WTC11 (cell line): Measurements from ENCODE around the gene CFL1. TPM values are rescaled to one million over a fixed set of nuclear protein-coding genes. Genes with fewer than 3 reads are reported as not detected.

ENCODE experiments used
- ATAC-seq: fragments of 200-7000 bp; cut with Tn5 transposase; 2 replicates; pipeline ENCODE4 v1.10.0; 2021; ENCODE audit warnings: mild to moderate bottlenecking, moderate library complexity
- CTCF ChIA-PET: fragments of 300-600 bp; sonication (Branson Sonifier 250); formaldehyde crosslinking; loops from one replicate; lab custom pipeline; 2021; ENCODE audit warnings: antibody characterized with exemption; lab: Charles Lee
- POLR2A ChIA-PET: fragments of 350-600 bp; sonication (Branson Sonifier 250); formaldehyde crosslinking; loops from one replicate; lab custom pipeline; 2021; ENCODE audit warnings: antibody characterized with exemption; lab: Charles Lee
- DNase-seq: peaks from one replicate; pipeline ENCODE4 v3.0.0; 2021; ENCODE audit warnings: low spot score
- H3K27ac Mint-ChIP-seq: 2 replicates; pipeline ENCODE4 v1.8.0; 2021; ENCODE audit warnings: mixed read lengths
- H3K27me3 Mint-ChIP-seq: 2 replicates; pipeline ENCODE4 v1.8.0; 2021; ENCODE audit warnings: low read depth, mild to moderate bottlenecking, moderate library complexity, mixed read lengths
- H3K36me3 Mint-ChIP-seq: 2 replicates; pipeline ENCODE4 v1.8.0; 2021; ENCODE audit warnings: mixed read lengths
- H3K4me1 Mint-ChIP-seq: 2 replicates; pipeline ENCODE4 v1.8.0; 2022; ENCODE audit warnings: mixed read lengths
- H3K4me3 Mint-ChIP-seq: 2 replicates; pipeline ENCODE4 v1.8.0; 2021; ENCODE audit warnings: mild to moderate bottlenecking, moderate library complexity, mixed read lengths
- H3K9me3 Mint-ChIP-seq: 2 replicates; pipeline ENCODE4 v1.8.0; 2021; ENCODE audit warnings: mixed read lengths
- AFF4 ChIP-seq: sonication (generic); formaldehyde crosslinking; IDR thresholded peaks from 2 replicates; pipeline ENCODE4 v1.8.1; 2023; ENCODE audit warnings: mild to moderate bottlenecking, missing genetic modification reagents, borderline replicate concordance
- CDX4 ChIP-seq: fragments of 250-450 bp; sonication (Bioruptor Pico); IDR thresholded peaks from 2 replicates; pipeline ENCODE4 v1.9.0; 2021; ENCODE audit warnings: moderate library complexity, mild to moderate bottlenecking, inconsistent platforms, borderline replicate concordance
- CREB1 ChIP-seq: sonication (generic); formaldehyde crosslinking; IDR thresholded peaks from 2 replicates; pipeline ENCODE4 v1.8.0; 2023; ENCODE audit warnings: mild to moderate bottlenecking, missing genetic modification reagents
- ERG ChIP-seq: fragments of 250-450 bp; sonication (Bioruptor Pico); IDR thresholded peaks from 2 replicates; pipeline ENCODE4 v1.8.0; 2021; ENCODE audit warnings: mild to moderate bottlenecking
- FOXP1 ChIP-seq: sonication (generic); formaldehyde crosslinking; IDR thresholded peaks from 2 replicates; pipeline ENCODE4 v1.8.0; 2022; ENCODE audit warnings: missing genetic modification reagents, mild to moderate bottlenecking, moderate library complexity, borderline replicate concordance
- GRHL2 ChIP-seq: fragments of 250-450 bp; sonication (Bioruptor Pico); IDR thresholded peaks from 2 replicates; pipeline ENCODE4 v1.8.0; 2022; ENCODE audit warnings: mild to moderate bottlenecking, moderate library complexity; ENCODE audit not compliant: insufficient replicate concordance, severe bottlenecking
- HMGXB4 ChIP-seq: sonication (generic); formaldehyde crosslinking; IDR thresholded peaks from 2 replicates; pipeline ENCODE4 v1.8.1; 2023; ENCODE audit warnings: mild to moderate bottlenecking, moderate library complexity, missing genetic modification reagents
- MLX ChIP-seq: sonication (generic); formaldehyde crosslinking; IDR thresholded peaks from 2 replicates; pipeline ENCODE4 v1.8.1; 2023; ENCODE audit warnings: mild to moderate bottlenecking, missing genetic modification reagents, moderate library complexity
- NFE2L1 ChIP-seq: sonication (generic); formaldehyde crosslinking; IDR thresholded peaks from 2 replicates; pipeline ENCODE4 v1.8.1; 2023; ENCODE audit warnings: missing genetic modification reagents
- NR3C1 ChIP-seq: sonication (generic); formaldehyde crosslinking; conservative IDR thresholded peaks from 2 replicates; pipeline ENCODE4 v1.8.1; 2023; ENCODE audit warnings: low read depth, mild to moderate bottlenecking, missing genetic modification reagents
- PRDM15 ChIP-seq: sonication (generic); formaldehyde crosslinking; IDR thresholded peaks from 2 replicates; pipeline ENCODE4 v1.8.0; 2022; ENCODE audit warnings: missing genetic modification reagents
- PRRX2 ChIP-seq: fragments of 250-450 bp; sonication (Bioruptor Pico); IDR thresholded peaks from 2 replicates; pipeline ENCODE4 v1.8.0; 2021; ENCODE audit warnings: mild to moderate bottlenecking
- SOX15 ChIP-seq: fragments of 250-450 bp; sonication (Bioruptor Pico); IDR thresholded peaks from 2 replicates; pipeline ENCODE4 v1.9.0; 2021; ENCODE audit warnings: mild to moderate bottlenecking
- TCF7 ChIP-seq: sonication (generic); formaldehyde crosslinking; IDR thresholded peaks from 2 replicates; pipeline ENCODE4 v1.8.0; 2022; ENCODE audit warnings: mild to moderate bottlenecking, low read depth, missing genetic modification reagents, moderate library complexity
- USF2 ChIP-seq: sonication (generic); formaldehyde crosslinking; IDR thresholded peaks from 2 replicates; pipeline ENCODE4 v1.8.1; 2023; ENCODE audit warnings: mild to moderate bottlenecking, missing genetic modification reagents, moderate library complexity
- ZNF425 ChIP-seq: fragments of 250-450 bp; sonication (Bioruptor Pico); conservative IDR thresholded peaks from 2 replicates; pipeline ENCODE4 v1.9.0; 2021; ENCODE audit warnings: mild to moderate bottlenecking
- total RNA-seq: library from RNA; stranded (reverse); gene quantifications from 3 replicates; pipeline ENCODE4 v1.2.3, GENCODE V29; 2021

The CFL1 gene
- total RNA-seq, 1 experiment from 2014 or later = 1,073 TPM

GRCh38 chr11:65854852-65855837, 2.8 kb downstream of the CFL1 start:
- peaks cover 15% of the 10 kb centered on the region for H3K4me1 Mint-ChIP-seq
- no peaks in the 10 kb centered on the region for H3K27me3 Mint-ChIP-seq
- TF ChIP-seq CDX4 (CRISPR knock-in tag) (no peak), CREB1 (CRISPR knock-in tag) (no peak), HMGXB4 (CRISPR knock-in tag) (no peak), FOXP1 (CRISPR knock-in tag) (no peak), NFE2L1 (CRISPR knock-in tag) (no peak), MLX (CRISPR knock-in tag) (no peak), PRRX2 (CRISPR knock-in tag) (no peak), SOX15 (CRISPR knock-in tag) (no peak), GRHL2 (no peak), AFF4 (CRISPR knock-in tag) (no peak), NR3C1 (CRISPR knock-in tag) (no peak), ERG (CRISPR knock-in tag) (no peak), USF2 (CRISPR knock-in tag) (no peak), ZNF425 (CRISPR knock-in tag) (no peak), TCF7 (CRISPR knock-in tag) (no peak), PRDM15 (CRISPR knock-in tag) (no peak)
- H3K36me3 Mint-ChIP-seq = peaks cover 53% of the 10 kb centered on the region
- H3K27ac Mint-ChIP-seq = no peak overlapping the region
- ChIA-PET CTCF (no interaction called here), POLR2A (no interaction called here)
- H3K4me3 Mint-ChIP-seq = peak overlapping the region; percentile 91
- H3K9me3 Mint-ChIP-seq = peaks cover 6% of the 10 kb centered on the region; the same call in 1 of the 2 replicates
- no peak for ATAC-seq
- DNase-seq = no peak
